ENCODE measurements around the gene DCDC2.
"Not testable (repeated sequence)": the region's sequence is repeated elsewhere in the genome, so short reads cannot be mapped to it uniquely, and the experiment has no call there.

Gene DCDC2

GRCh38 chr6:24357336-24358218 is at the start of gene DCDC2:
TSS of gene DCDC2 (minus strand) at chr6:24358059. CDS start at chr6:24357750, 309 bp downstream.
- in situ Hi-C loops (cut with MboI; ENCODE audit: low sequenced_read_pairs), result no loop called here

- in situ Hi-C loops (cut with MboI; ENCODE audit: low sequenced_read_pairs), result no loop called here
Measured at GRCh38 chr6:24405262-24405661, 47.4 kb upstream of the DCDC2 start.

GRCh38 chr6:24403501-24403824 is 45.6 kb upstream of the DCDC2 start:
- in situ Hi-C loops (cut with MboI; ENCODE audit: low sequenced_read_pairs), result no loop called here

- in situ Hi-C loops (cut with MboI; ENCODE audit: low sequenced_read_pairs), result no loop called here
Measured at GRCh38 chr6:24402697-24403500, 45.0 kb upstream of the DCDC2 start, which contains the start of gene MRS2. TSS of gene MRS2 (plus strand) at chr6:24402936. CDS start at chr6:24403047, 111 bp downstream.

GRCh38 chr6:24401458-24401857 is 43.6 kb upstream of the DCDC2 start:
- in situ Hi-C loops (cut with MboI; ENCODE audit: low sequenced_read_pairs), result no loop called here

- in situ Hi-C loops (cut with MboI; ENCODE audit: low sequenced_read_pairs), result not testable (repeated sequence)
Measured at GRCh38 chr6:24400045-24401039, 42.5 kb upstream of the DCDC2 start.

- in situ Hi-C loops (cut with MboI; ENCODE audit: low sequenced_read_pairs), result no loop called here
Measured at GRCh38 chr6:24397631-24398030, 39.8 kb upstream of the DCDC2 start.

GRCh38 chr6:24396824-24397223 is 39.0 kb upstream of the DCDC2 start:
- in situ Hi-C loops (cut with MboI; ENCODE audit: low sequenced_read_pairs), result no loop called here

- in situ Hi-C loops (cut with MboI; ENCODE audit: low sequenced_read_pairs), result no loop called here
Measured at GRCh38 chr6:24394780-24395437, 37.0 kb upstream of the DCDC2 start.

GRCh38 chr6:24394061-24394779 is 36.4 kb upstream of the DCDC2 start:
- in situ Hi-C loops (cut with MboI; ENCODE audit: low sequenced_read_pairs), result no loop called here

GRCh38 chr6:24391756-24392405 is 34.0 kb upstream of the DCDC2 start:
- in situ Hi-C loops (cut with MboI; ENCODE audit: low sequenced_read_pairs), result no loop called here

GRCh38 chr6:24391208-24391607 is 33.3 kb upstream of the DCDC2 start:
- in situ Hi-C loops (cut with MboI; ENCODE audit: low sequenced_read_pairs), result no loop called here

GRCh38 chr6:24387818-24388217 is 30.0 kb upstream of the DCDC2 start:
- in situ Hi-C loops (cut with MboI; ENCODE audit: low sequenced_read_pairs), result no loop called here

GRCh38 chr6:24385536-24386269 is 27.8 kb upstream of the DCDC2 start:
- in situ Hi-C loops (cut with MboI; ENCODE audit: low sequenced_read_pairs), result no loop called here

GRCh38 chr6:24384369-24385130 is 26.7 kb upstream of the DCDC2 start:
- in situ Hi-C loops (cut with MboI; ENCODE audit: low sequenced_read_pairs), result not testable (repeated sequence)

- in situ Hi-C loops (cut with MboI; ENCODE audit: low sequenced_read_pairs), result not testable (repeated sequence)
Measured at GRCh38 chr6:24382891-24383494, 25.1 kb upstream of the DCDC2 start.

- in situ Hi-C loops (cut with MboI; ENCODE audit: low sequenced_read_pairs), result no loop called here
Measured at GRCh38 chr6:24382220-24382540, 24.3 kb upstream of the DCDC2 start.

Measured in HL-60/S4 treated with retinoic acid at 250 ng/mL for 4 days and 3 days (cell line).